Right lobe of liver (tissue), 4 donors: ENCODE results near the gene TPST2.

Experiments used
- POLR2A ChIP-seq: fragments of 450-650 bp; IDR thresholded peaks from one replicate; pipeline ENCODE4 v1.6.1; 2017; ENCODE audit warnings: antibody characterized with exemption, mild to moderate bottlenecking
- TF ChIP-seq, protein P1 (sequence below), 4 donors: fragments of 200-600 bp in 3 of 4; fragments of 450-650 bp in 1 of 4; IDR thresholded peaks; one replicate each; pipeline versions ENCODE4 v1.5.1 to v1.8.0; 2016 to 2022; ENCODE audit warnings: antibody characterized with exemption in 4 of 4, mild to moderate bottlenecking in 2 of 4
- donor health status: DM: no; HTN: no; CAD: no.
- donor health status: DM: no; HTN: no; CAD: no.
- donor health status: DM: no; HTN: yes; CAD: no.

DNA sequence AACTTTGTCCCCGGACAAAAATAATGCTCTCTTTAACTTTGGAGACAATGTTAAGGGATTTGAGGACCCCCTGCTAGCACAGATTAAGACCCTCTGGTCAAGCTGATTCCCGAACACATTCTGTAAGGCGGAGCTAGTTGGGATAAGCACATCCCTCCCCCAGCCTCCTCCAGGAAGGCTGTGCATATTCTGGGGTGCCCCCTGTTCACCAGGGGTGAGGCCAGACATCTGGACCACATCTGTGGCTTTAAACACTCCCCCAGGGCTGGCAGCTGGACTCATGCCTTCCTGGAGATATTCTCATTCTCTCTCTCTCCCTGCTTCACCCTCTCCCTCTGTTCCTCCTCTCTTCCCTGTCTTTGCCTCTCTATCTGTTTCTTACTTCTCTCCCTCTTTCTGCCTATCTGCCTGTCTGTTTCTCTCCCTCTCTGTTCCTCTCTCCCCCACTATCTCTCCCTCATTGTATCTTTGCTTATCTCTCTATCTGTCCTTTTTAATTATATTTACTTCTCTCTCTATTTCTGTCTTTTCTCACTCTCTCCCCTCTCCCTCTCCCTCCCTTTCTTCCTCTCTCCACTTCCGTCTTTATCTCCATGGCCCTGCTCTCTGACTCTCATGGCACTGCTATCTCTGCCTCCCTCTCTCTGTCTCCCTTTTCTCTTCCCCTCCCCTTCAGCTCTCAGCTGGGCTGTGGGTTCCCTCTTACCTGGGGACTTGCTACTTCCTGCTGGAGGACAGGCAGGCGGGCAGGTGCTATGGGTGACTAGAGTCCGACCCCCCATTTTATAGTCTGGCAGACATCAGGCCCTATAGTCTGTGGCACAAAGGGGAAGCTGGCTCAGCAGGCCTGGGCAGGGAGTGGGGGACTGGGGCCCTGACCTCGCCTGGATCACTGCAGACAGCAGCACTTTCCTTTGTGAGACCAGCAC lies 27.6 kb upstream of the TPST2 start, which contains the start of gene CRYBB1:
- TF ChIP-seq POLR2A, result no peak
- TF ChIP-seq, protein P1, sequence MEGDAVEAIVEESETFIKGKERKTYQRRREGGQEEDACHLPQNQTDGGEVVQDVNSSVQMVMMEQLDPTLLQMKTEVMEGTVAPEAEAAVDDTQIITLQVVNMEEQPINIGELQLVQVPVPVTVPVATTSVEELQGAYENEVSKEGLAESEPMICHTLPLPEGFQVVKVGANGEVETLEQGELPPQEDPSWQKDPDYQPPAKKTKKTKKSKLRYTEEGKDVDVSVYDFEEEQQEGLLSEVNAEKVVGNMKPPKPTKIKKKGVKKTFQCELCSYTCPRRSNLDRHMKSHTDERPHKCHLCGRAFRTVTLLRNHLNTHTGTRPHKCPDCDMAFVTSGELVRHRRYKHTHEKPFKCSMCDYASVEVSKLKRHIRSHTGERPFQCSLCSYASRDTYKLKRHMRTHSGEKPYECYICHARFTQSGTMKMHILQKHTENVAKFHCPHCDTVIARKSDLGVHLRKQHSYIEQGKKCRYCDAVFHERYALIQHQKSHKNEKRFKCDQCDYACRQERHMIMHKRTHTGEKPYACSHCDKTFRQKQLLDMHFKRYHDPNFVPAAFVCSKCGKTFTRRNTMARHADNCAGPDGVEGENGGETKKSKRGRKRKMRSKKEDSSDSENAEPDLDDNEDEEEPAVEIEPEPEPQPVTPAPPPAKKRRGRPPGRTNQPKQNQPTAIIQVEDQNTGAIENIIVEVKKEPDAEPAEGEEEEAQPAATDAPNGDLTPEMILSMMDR (IDR thresholded peaks at IDR 0.05), result no peak
